Liver (tissue), 9 donors: Measurements from ENCODE around the gene ACAT1. TPM values are rescaled to one million over a fixed set of nuclear protein-coding genes. Genes with fewer than 3 reads are reported as not detected.

Source experiments
- DNase-seq: peaks from one replicate; pipeline ENCODE4 v3.0.0-alpha.2; 2017; ENCODE audit warnings: low spot score
- H3K27ac ChIP-seq, 2 donors: one replicate each; pipeline ENCODE4 v1.7.0; 2013; ENCODE audit warnings: inconsistent platforms in 2 of 2, low read length in 2 of 2, control low read depth in 1 of 2, low read depth in 1 of 2, mild to moderate bottlenecking in 1 of 2
- H3K27me3 ChIP-seq, 4 donors: one replicate each; pipeline versions ENCODE4 v1.6.1 to v1.7.0; 2013; ENCODE audit warnings: low read length in 3 of 4, inconsistent platforms in 1 of 4, mild to moderate bottlenecking in 1 of 4, moderate library complexity in 1 of 4; ENCODE audit not compliant: control insufficient read depth in 4 of 4, insufficient read depth in 4 of 4
- H3K36me3 ChIP-seq, 4 donors: one replicate each; pipeline versions ENCODE4 v1.6.1 to v1.7.0; 2013; ENCODE audit warnings: low read length in 3 of 4, mild to moderate bottlenecking in 3 of 4, low read depth in 1 of 4, moderate library complexity in 1 of 4; ENCODE audit not compliant: control insufficient read depth in 4 of 4, insufficient read depth in 3 of 4
- H3K4me1 ChIP-seq, 4 donors: one replicate each; pipeline versions ENCODE4 v1.6.1 to v1.7.0; 2013; ENCODE audit warnings: low read length in 3 of 4, mild to moderate bottlenecking in 3 of 4, moderate library complexity in 1 of 4; ENCODE audit not compliant: control insufficient read depth in 4 of 4, insufficient read depth in 4 of 4
- H3K4me3 ChIP-seq, 3 donors: one replicate each; pipeline versions ENCODE4 v1.6.1 to v1.7.0; 2013; ENCODE audit warnings: low read length in 3 of 3, control low read depth in 1 of 3, low read depth in 1 of 3, mild to moderate bottlenecking in 1 of 3
- H3K9ac ChIP-seq, 2 donors: one replicate each; pipeline ENCODE4 v1.7.0; 2013; ENCODE audit warnings: low read length in 2 of 2, mild to moderate bottlenecking in 2 of 2, moderate library complexity in 2 of 2, control low read depth in 1 of 2, low read depth in 1 of 2
- H3K9me3 ChIP-seq, 4 donors: one replicate each; pipeline versions ENCODE4 v1.6.1 to v1.7.0; 2013; ENCODE audit warnings: low read length in 3 of 4; ENCODE audit not compliant: control insufficient read depth in 4 of 4
- CTCF ChIP-seq: fragments of 150-350 bp; IDR thresholded peaks from 2 replicates; pipeline ENCODE4 v1.5.1; 2017; ENCODE audit warnings: improper control_type of control experiment, low read depth, low read length; ENCODE audit not compliant: missing input control
- EGR1 ChIP-seq, 2 donors: IDR thresholded peaks; 2 replicates each; pipeline ENCODE4 v1.6.1; 2016 to 2018; ENCODE audit warnings: antibody characterized with exemption in 2 of 2, low read depth in 2 of 2
- FOXA1 ChIP-seq: IDR thresholded peaks from 2 replicates; pipeline ENCODE4 v1.6.1; 2016; ENCODE audit warnings: antibody characterized with exemption
- FOXA2 ChIP-seq: IDR thresholded peaks from 2 replicates; pipeline ENCODE4 v1.6.1; 2016; ENCODE audit warnings: antibody characterized with exemption
- GABPA ChIP-seq, 2 donors: IDR thresholded peaks in 1 of 2; conservative IDR thresholded peaks in 1 of 2; 2 replicates each; pipeline ENCODE4 v1.6.1; 2016; ENCODE audit warnings: antibody characterized with exemption in 2 of 2, mild to moderate bottlenecking in 1 of 2, moderate library complexity in 1 of 2
- HNF4A ChIP-seq, 2 donors: conservative IDR thresholded peaks; 2 replicates each; pipeline ENCODE4 v1.6.1; 2016; ENCODE audit warnings: antibody characterized with exemption in 2 of 2, mild to moderate bottlenecking in 2 of 2
- JUND ChIP-seq, 2 donors: IDR thresholded peaks; 2 replicates each; pipeline ENCODE4 v1.6.1; 2016; ENCODE audit warnings: antibody characterized with exemption in 2 of 2
- MAX ChIP-seq: IDR thresholded peaks from 2 replicates; pipeline ENCODE4 v1.6.1; 2016; ENCODE audit warnings: antibody characterized with exemption
- NR2F2 ChIP-seq: IDR thresholded peaks from 2 replicates; pipeline ENCODE4 v1.6.1; 2016; ENCODE audit warnings: antibody characterized with exemption
- RAD21 ChIP-seq, 2 donors: IDR thresholded peaks; 2 replicates each; pipeline ENCODE4 v1.6.1; 2016; ENCODE audit warnings: antibody characterized with exemption in 2 of 2, mild to moderate bottlenecking in 2 of 2
- RXRA ChIP-seq, 2 donors: IDR thresholded peaks; 2 replicates each; pipeline ENCODE4 v1.6.1; 2017 to 2018; ENCODE audit warnings: antibody characterized with exemption in 2 of 2, mild to moderate bottlenecking in 1 of 2
- SP1 ChIP-seq: IDR thresholded peaks from 2 replicates; pipeline ENCODE4 v1.6.1; 2018; ENCODE audit warnings: antibody characterized with exemption, mild to moderate bottlenecking
- TAF1 ChIP-seq: conservative IDR thresholded peaks from 2 replicates; pipeline ENCODE4 v1.6.1; 2016; ENCODE audit warnings: antibody characterized with exemption, mild to moderate bottlenecking
- YY1 ChIP-seq: IDR thresholded peaks from 2 replicates; pipeline ENCODE4 v1.6.1; 2016; ENCODE audit warnings: antibody characterized with exemption, mild to moderate bottlenecking
- WGBS: extraction: QIAGEN DNeasy Blood & Tissue Kit; methylation state at CpG from one replicate; pipeline ENCODE4 v1.1.7; 2013; 5-methylcytosine and 5-hydroxymethylcytosine counted together
- polyA plus RNA-seq, 2 donors: library from polyadenylated mRNA; stranded (reverse) in 1 of 2; unstranded in 1 of 2; fragments of 200-250 nt in 1 of 2; fragments of >200 nt in 1 of 2; fragmentation: Nextera tagmentation in 1 of 2; extraction: Ambion mirVana in 1 of 2; gene quantifications; one replicate each; pipeline versions ENCODE4 v1.2.1 to v1.2.3, GENCODE V29; 2013 to 2015
- total RNA-seq, 2 donors: library from RNA; depleted of rRNA; stranded (reverse); fragments of >200 nt; gene quantifications; one replicate each; pipeline ENCODE4 v1.2.3, GENCODE V29; 2014
- TF ChIP-seq, protein P1 (sequence below): IDR thresholded peaks from 2 replicates; pipeline ENCODE4 v1.6.1; 2016; ENCODE audit warnings: antibody characterized with exemption, mild to moderate bottlenecking
- TF ChIP-seq, protein P2 (sequence below): IDR thresholded peaks from 2 replicates; pipeline ENCODE4 v1.6.1; 2016; ENCODE audit warnings: antibody characterized with exemption
- TF ChIP-seq, protein P3 (sequence below): IDR thresholded peaks from 2 replicates; pipeline ENCODE4 v1.6.1; 2016; ENCODE audit warnings: antibody characterized with exemption
- donor health status: healthy.
- donor health status: healthy.
- donor health status: healthy.
- donor health status: healthy.
- donor health status: healthy.

Gene ACAT1
- total and polyA plus RNA-seq, 4 donors, result 99.8 to 1,048 (median 575) TPM

- WGBS, result 82% methylated on average over 1 of the region's 1 CpG
- H3K9ac ChIP-seq, result no peak overlapping the region
- DNase-seq, result no peak
- H3K27ac ChIP-seq, result no peak overlapping the region
- H3K4me3 ChIP-seq, result no peak overlapping the region
- H3K36me3 ChIP-seq, result peaks cover 2 to 11% (median 5%) of the 10 kb centered on the region in 4 donors
- TF ChIP-seq, protein P1, sequence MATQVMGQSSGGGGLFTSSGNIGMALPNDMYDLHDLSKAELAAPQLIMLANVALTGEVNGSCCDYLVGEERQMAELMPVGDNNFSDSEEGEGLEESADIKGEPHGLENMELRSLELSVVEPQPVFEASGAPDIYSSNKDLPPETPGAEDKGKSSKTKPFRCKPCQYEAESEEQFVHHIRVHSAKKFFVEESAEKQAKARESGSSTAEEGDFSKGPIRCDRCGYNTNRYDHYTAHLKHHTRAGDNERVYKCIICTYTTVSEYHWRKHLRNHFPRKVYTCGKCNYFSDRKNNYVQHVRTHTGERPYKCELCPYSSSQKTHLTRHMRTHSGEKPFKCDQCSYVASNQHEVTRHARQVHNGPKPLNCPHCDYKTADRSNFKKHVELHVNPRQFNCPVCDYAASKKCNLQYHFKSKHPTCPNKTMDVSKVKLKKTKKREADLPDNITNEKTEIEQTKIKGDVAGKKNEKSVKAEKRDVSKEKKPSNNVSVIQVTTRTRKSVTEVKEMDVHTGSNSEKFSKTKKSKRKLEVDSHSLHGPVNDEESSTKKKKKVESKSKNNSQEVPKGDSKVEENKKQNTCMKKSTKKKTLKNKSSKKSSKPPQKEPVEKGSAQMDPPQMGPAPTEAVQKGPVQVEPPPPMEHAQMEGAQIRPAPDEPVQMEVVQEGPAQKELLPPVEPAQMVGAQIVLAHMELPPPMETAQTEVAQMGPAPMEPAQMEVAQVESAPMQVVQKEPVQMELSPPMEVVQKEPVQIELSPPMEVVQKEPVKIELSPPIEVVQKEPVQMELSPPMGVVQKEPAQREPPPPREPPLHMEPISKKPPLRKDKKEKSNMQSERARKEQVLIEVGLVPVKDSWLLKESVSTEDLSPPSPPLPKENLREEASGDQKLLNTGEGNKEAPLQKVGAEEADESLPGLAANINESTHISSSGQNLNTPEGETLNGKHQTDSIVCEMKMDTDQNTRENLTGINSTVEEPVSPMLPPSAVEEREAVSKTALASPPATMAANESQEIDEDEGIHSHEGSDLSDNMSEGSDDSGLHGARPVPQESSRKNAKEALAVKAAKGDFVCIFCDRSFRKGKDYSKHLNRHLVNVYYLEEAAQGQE, result no peak
- TF ChIP-seq FOXA2 (no peak), RAD21 (IDR thresholded peaks at IDR 0.05) (no peak)
- H3K27me3 ChIP-seq, result no peaks in the 10 kb centered on the region
- no peaks in the 10 kb centered on the region for H3K9me3 ChIP-seq
- no peaks in the 10 kb centered on the region for H3K4me1 ChIP-seq
Observed at GRCh38 chr11:108084811-108085210, 36.6 kb upstream of the ACAT1 start.

- H3K27me3 ChIP-seq, result no peaks in the 10 kb centered on the region
- H3K4me3 ChIP-seq, result no peak overlapping the region
- H3K27ac ChIP-seq, result no peak overlapping the region
- 99% methylated on average over 2 of the region's 2 CpGs for WGBS
- no peak for TF ChIP-seq GABPA (IDR thresholded peaks at IDR 0.05 in 1 of 2, conservative IDR thresholded peaks at IDR 0.05 in 1 of 2)
- no peak for TF ChIP-seq FOXA2
- TF ChIP-seq TAF1, result no peak
- TF ChIP-seq MAX, result no peak
- no peak for TF ChIP-seq RXRA (IDR thresholded peaks at IDR 0.05)
- TF ChIP-seq SP1, result no peak
- TF ChIP-seq, protein P2, sequence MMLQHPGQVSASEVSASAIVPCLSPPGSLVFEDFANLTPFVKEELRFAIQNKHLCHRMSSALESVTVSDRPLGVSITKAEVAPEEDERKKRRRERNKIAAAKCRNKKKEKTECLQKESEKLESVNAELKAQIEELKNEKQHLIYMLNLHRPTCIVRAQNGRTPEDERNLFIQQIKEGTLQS, result no peak
- TF ChIP-seq CTCF, result no peak
- TF ChIP-seq JUND (IDR thresholded peaks at IDR 0.05), result no peak
- TF ChIP-seq EGR1 (IDR thresholded peaks at IDR 0.05; ENCODE audit: low read depth in 2 of 2), result no peak
- no peak for TF ChIP-seq FOXA1
- TF ChIP-seq, protein P3, sequence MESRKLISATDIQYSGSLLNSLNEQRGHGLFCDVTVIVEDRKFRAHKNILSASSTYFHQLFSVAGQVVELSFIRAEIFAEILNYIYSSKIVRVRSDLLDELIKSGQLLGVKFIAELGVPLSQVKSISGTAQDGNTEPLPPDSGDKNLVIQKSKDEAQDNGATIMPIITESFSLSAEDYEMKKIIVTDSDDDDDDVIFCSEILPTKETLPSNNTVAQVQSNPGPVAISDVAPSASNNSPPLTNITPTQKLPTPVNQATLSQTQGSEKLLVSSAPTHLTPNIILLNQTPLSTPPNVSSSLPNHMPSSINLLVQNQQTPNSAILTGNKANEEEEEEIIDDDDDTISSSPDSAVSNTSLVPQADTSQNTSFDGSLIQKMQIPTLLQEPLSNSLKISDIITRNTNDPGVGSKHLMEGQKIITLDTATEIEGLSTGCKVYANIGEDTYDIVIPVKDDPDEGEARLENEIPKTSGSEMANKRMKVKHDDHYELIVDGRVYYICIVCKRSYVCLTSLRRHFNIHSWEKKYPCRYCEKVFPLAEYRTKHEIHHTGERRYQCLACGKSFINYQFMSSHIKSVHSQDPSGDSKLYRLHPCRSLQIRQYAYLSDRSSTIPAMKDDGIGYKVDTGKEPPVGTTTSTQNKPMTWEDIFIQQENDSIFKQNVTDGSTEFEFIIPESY, result no peak
- no peak for TF ChIP-seq RAD21 (IDR thresholded peaks at IDR 0.05)
- TF ChIP-seq HNF4A (conservative IDR thresholded peaks at IDR 0.05), result no peak
- no peak for TF ChIP-seq NR2F2
- TF ChIP-seq YY1, result no peak
- TF ChIP-seq, protein P1, result no peak
- no peaks in the 10 kb centered on the region for H3K4me1 ChIP-seq
- H3K9ac ChIP-seq, result no peak overlapping the region
- no peaks in the 10 kb centered on the region for H3K9me3 ChIP-seq
- peaks cover 0 to 11% (median 3%) of the 10 kb centered on the region in 4 donors for H3K36me3 ChIP-seq
- DNase-seq, result no peak
Observed at GRCh38 chr11:108085672-108086071, 35.7 kb upstream of the ACAT1 start.
